DND-41 (cell line): Measurements from ENCODE around the gene IGSF9.

ENCODE experiments used
- CTCF ChIP-seq: IDR thresholded peaks from 2 replicates; pipeline ENCODE4 v1.5.1; 2012; ENCODE audit warnings: borderline replicate concordance, low read length, moderate library complexity, mild to moderate bottlenecking; ENCODE audit not compliant: poor library complexity, severe bottlenecking; ENCODE audit errors: extremely low read depth
- EZH2 ChIP-seq: IDR thresholded peaks from 3 replicates; pipeline ENCODE4 v1.6.1; 2012; ENCODE audit warnings: borderline replicate concordance, low read depth, mild to moderate bottlenecking, moderate library complexity, low read length, inconsistent platforms; ENCODE audit not compliant: severe bottlenecking

GRCh38 chr1:159929155-159930051 is 16.0 kb downstream of the IGSF9 start:
- TF ChIP-seq CTCF (no peak), EZH2 (no peak)
